ENCODE results near the gene SH2D4B.

GRCh38 chr10:80537736-80538480, at the start of gene SH2D4B:
- TF ChIP-seq POLR2A (IDR thresholded peaks at IDR 0.05) (no peak), POLR2AphosphoS5 (IDR thresholded peaks at IDR 0.05; ENCODE audit: insufficient read depth in 1 of 2, low read depth in 1 of 2) (no peak)
- TF ChIP-seq, protein P1, sequence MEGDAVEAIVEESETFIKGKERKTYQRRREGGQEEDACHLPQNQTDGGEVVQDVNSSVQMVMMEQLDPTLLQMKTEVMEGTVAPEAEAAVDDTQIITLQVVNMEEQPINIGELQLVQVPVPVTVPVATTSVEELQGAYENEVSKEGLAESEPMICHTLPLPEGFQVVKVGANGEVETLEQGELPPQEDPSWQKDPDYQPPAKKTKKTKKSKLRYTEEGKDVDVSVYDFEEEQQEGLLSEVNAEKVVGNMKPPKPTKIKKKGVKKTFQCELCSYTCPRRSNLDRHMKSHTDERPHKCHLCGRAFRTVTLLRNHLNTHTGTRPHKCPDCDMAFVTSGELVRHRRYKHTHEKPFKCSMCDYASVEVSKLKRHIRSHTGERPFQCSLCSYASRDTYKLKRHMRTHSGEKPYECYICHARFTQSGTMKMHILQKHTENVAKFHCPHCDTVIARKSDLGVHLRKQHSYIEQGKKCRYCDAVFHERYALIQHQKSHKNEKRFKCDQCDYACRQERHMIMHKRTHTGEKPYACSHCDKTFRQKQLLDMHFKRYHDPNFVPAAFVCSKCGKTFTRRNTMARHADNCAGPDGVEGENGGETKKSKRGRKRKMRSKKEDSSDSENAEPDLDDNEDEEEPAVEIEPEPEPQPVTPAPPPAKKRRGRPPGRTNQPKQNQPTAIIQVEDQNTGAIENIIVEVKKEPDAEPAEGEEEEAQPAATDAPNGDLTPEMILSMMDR (IDR thresholded peaks at IDR 0.05) = no peak
